Measurements from ENCODE around the gene SEC14L6. TPM values are rescaled to one million over a fixed set of nuclear protein-coding genes. Genes with fewer than 3 reads are reported as not detected.

Gene SEC14L6
- total RNA-seq, 2 experiments from 2014 or later = not detected

DNA sequence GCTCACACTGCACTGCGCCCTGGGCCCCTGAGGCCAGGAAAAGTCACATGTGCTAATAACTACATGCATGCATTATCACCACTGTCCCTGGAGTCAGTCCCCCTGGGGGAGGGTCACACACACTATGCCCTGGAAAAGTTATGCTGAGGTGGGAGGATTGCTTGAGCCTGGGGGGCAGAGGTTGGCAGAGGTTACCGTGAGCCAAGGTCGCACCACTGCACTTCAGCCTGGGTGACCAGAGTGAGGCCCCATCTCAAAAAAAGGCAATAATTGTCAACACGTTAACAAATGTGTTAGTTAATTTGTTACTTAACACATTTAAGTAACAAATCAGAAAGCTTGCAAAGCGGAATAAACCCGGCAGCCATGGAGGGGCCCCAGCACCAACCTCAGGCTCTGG, 13.3 kb upstream of the SEC14L6 start:
- CTCF ChIA-PET = no interaction called here

GRCh38 chr22:30557243-30557642, 10.7 kb upstream of the SEC14L6 start:
- intact Hi-C loops (cut with DNase I, micrococcal nuclease) = no loop called here
- DNase-seq (no peak), ATAC-seq (ENCODE audit: poor library complexity) (no peak)
- no peak overlapping the region for H3K27ac ChIP-seq (ENCODE audit: low read depth in 1 of 2, low read length in 2 of 2)
- no peaks in the 10 kb centered on the region for H3K36me3 Mint-ChIP-seq (ENCODE audit: low read depth)
- H3K27ac Mint-ChIP-seq = no peak overlapping the region
- no peak overlapping the region for H3K4me3 Mint-ChIP-seq
- H3K27me3 ChIP-seq (ENCODE audit: control insufficient read depth in 1 of 2, insufficient read depth in 2 of 2, low read length in 2 of 2) = no peaks in the 10 kb centered on the region
- H3K36me3 ChIP-seq (ENCODE audit: insufficient read depth, low read length) = no peaks in the 10 kb centered on the region
- no peaks in the 10 kb centered on the region for H3K4me1 ChIP-seq (ENCODE audit: insufficient read depth, low read length)
- peaks cover 2% of the 10 kb centered on the region for H3K27me3 Mint-ChIP-seq
- TF ChIP-seq, protein P1, sequence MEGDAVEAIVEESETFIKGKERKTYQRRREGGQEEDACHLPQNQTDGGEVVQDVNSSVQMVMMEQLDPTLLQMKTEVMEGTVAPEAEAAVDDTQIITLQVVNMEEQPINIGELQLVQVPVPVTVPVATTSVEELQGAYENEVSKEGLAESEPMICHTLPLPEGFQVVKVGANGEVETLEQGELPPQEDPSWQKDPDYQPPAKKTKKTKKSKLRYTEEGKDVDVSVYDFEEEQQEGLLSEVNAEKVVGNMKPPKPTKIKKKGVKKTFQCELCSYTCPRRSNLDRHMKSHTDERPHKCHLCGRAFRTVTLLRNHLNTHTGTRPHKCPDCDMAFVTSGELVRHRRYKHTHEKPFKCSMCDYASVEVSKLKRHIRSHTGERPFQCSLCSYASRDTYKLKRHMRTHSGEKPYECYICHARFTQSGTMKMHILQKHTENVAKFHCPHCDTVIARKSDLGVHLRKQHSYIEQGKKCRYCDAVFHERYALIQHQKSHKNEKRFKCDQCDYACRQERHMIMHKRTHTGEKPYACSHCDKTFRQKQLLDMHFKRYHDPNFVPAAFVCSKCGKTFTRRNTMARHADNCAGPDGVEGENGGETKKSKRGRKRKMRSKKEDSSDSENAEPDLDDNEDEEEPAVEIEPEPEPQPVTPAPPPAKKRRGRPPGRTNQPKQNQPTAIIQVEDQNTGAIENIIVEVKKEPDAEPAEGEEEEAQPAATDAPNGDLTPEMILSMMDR (IDR thresholded peaks at IDR 0.05) = no peak
- no peaks in the 10 kb centered on the region for H3K4me1 Mint-ChIP-seq (ENCODE audit: low read depth)
- no peak overlapping the region for H3K4me3 ChIP-seq (ENCODE audit: low read length)
- ChIA-PET CTCF (no interaction called here), POLR2A (no interaction called here)
- peaks cover 0 to 6% of the 10 kb centered on the region in 2 experiments for H3K9me3 ChIP-seq (ENCODE audit: control insufficient read depth in 1 of 2, insufficient read depth in 1 of 2, low read length in 2 of 2)
- no peaks in the 10 kb centered on the region for H3K9me3 Mint-ChIP-seq

More for the DNA sequence above, 13.3 kb upstream of the SEC14L6 start:
- POLR2A ChIA-PET = no interaction called here
- Mint-ChIP-seq H3K27ac (no peak overlapping the region), H3K4me3 (no peak overlapping the region), H3K4me1 (ENCODE audit: low read depth) (no peaks in the 10 kb centered on the region), H3K36me3 (ENCODE audit: low read depth) (no peaks in the 10 kb centered on the region), H3K9me3 (no peaks in the 10 kb centered on the region), H3K27me3 (peaks cover 6% of the 10 kb centered on the region)
- intact Hi-C loops (cut with DNase I, micrococcal nuclease) = no loop called here
- Histone ChIP-seq H3K9me3 (ENCODE audit: control insufficient read depth in 1 of 2, insufficient read depth in 1 of 2, low read length in 2 of 2) (peaks cover 0 to 6% of the 10 kb centered on the region in 2 experiments), H3K36me3 (ENCODE audit: insufficient read depth, low read length) (no peaks in the 10 kb centered on the region), H3K4me3 (ENCODE audit: low read length) (no peak overlapping the region), H3K4me1 (ENCODE audit: insufficient read depth, low read length) (no peaks in the 10 kb centered on the region), H3K27ac (ENCODE audit: low read depth in 1 of 2, low read length in 2 of 2) (no peak overlapping the region), H3K27me3 (ENCODE audit: control insufficient read depth in 1 of 2, insufficient read depth in 2 of 2, low read length in 2 of 2) (no peaks in the 10 kb centered on the region)
- no peak for DNase-seq
- TF ChIP-seq, protein P1 (IDR thresholded peaks at IDR 0.05) = no peak
- ATAC-seq (ENCODE audit: poor library complexity) = no peak

GRCh38 chr22:30556388-30556787, 9.8 kb upstream of the SEC14L6 start:
- Histone ChIP-seq H3K4me1 (ENCODE audit: insufficient read depth, low read length) (no peaks in the 10 kb centered on the region), H3K27me3 (ENCODE audit: control insufficient read depth in 1 of 2, insufficient read depth in 2 of 2, low read length in 2 of 2) (no peaks in the 10 kb centered on the region), H3K27ac (ENCODE audit: low read depth in 1 of 2, low read length in 2 of 2) (no peak overlapping the region), H3K36me3 (ENCODE audit: insufficient read depth, low read length) (no peaks in the 10 kb centered on the region), H3K4me3 (ENCODE audit: low read length) (no peak overlapping the region), H3K9me3 (ENCODE audit: control insufficient read depth in 1 of 2, insufficient read depth in 1 of 2, low read length in 2 of 2) (peaks cover 0 to 6% of the 10 kb centered on the region in 2 experiments)
- TF ChIP-seq, protein P1 (IDR thresholded peaks at IDR 0.05) = no peak
- no peaks in the 10 kb centered on the region for H3K4me1 Mint-ChIP-seq (ENCODE audit: low read depth)
- no peak for ATAC-seq (ENCODE audit: poor library complexity)
- DNase-seq = no peak
- intact Hi-C loops (cut with DNase I, micrococcal nuclease) = no loop called here
- no peaks in the 10 kb centered on the region for H3K27me3 Mint-ChIP-seq
- no peaks in the 10 kb centered on the region for H3K9me3 Mint-ChIP-seq
- CTCF ChIA-PET = no interaction called here
- POLR2A ChIA-PET = no interaction called here
- H3K27ac Mint-ChIP-seq = no peak overlapping the region
- H3K36me3 Mint-ChIP-seq (ENCODE audit: low read depth) = no peaks in the 10 kb centered on the region
- H3K4me3 Mint-ChIP-seq = no peak overlapping the region
